Sigmoid colon (tissue), 7 donors: ENCODE data around the gene ARHGEF11. TPM values are rescaled to one million over a fixed set of nuclear protein-coding genes. Genes with fewer than 3 reads are reported as not detected.

ENCODE experiments used
- DNase-seq: peaks from one replicate; pipeline ENCODE4 v3.0.0-alpha.2; 2019
- H3K27ac ChIP-seq, 4 donors: fragments of 200-600 bp; sonication (generic); one replicate each; pipeline ENCODE4 v1.5.1; 2016 to 2019; ENCODE audit warnings: mild to moderate bottlenecking in 1 of 4
- H3K27me3 ChIP-seq, 3 donors: fragments of 200-600 bp; sonication (generic); one replicate each; pipeline ENCODE4 v1.5.1; 2019; ENCODE audit warnings: mild to moderate bottlenecking in 1 of 3
- H3K36me3 ChIP-seq, 4 donors: fragments of 200-600 bp; sonication (generic); one replicate each; pipeline ENCODE4 v1.5.1; 2016 to 2019
- H3K4me1 ChIP-seq, 4 donors: fragments of 200-600 bp; sonication (generic); one replicate each; pipeline ENCODE4 v1.5.1; 2017 to 2019
- H3K4me3 ChIP-seq, 4 donors: fragments of 200-600 bp; sonication (generic); one replicate each; pipeline ENCODE4 v1.5.1; 2017 to 2019; ENCODE audit warnings: mild to moderate bottlenecking in 2 of 4, moderate library complexity in 1 of 4
- H3K9me3 ChIP-seq, 4 donors: fragments of 200-600 bp in 3 of 4; sonication (generic) in 3 of 4; one replicate each; pipeline versions ENCODE4 v1.5.1 to v1.6.1; 2013 to 2019
- EP300 ChIP-seq, 4 donors: sonication (generic); formaldehyde crosslinking; IDR thresholded peaks; one replicate each; pipeline ENCODE4 v1.6.1; 2017; ENCODE audit warnings: antibody characterized with exemption in 4 of 4
- POLR2A ChIP-seq, 2 donors: fragments of 450-650 bp; IDR thresholded peaks; one replicate each; pipeline ENCODE4 v1.6.1; 2016; ENCODE audit warnings: antibody characterized with exemption in 2 of 2, mild to moderate bottlenecking in 2 of 2, moderate library complexity in 2 of 2
- POLR2AphosphoS5 ChIP-seq, 4 donors: sonication (generic); formaldehyde crosslinking; IDR thresholded peaks; one replicate each; pipeline ENCODE4 v1.6.1; 2017; ENCODE audit warnings: antibody characterized with exemption in 4 of 4
- WGBS, 2 donors: extraction: QIAGEN DNeasy Blood & Tissue Kit; methylation state at CpG; one replicate each; pipeline ENCODE4 v1.1.7; 2013; 5-methylcytosine and 5-hydroxymethylcytosine counted together
- intact Hi-C: fragments of 100-400 bp; cut with DNase I; formaldehyde crosslinking; loops from one replicate; pipeline ENCODE4 v1.15.1; 2023
- polyA plus RNA-seq, 3 donors: library from polyadenylated mRNA; stranded (reverse); fragments of 200-250 nt; gene quantifications; one replicate each; pipeline ENCODE4 v1.2.3, GENCODE V29; 2013
- total RNA-seq, 4 donors: library from RNA; depleted of rRNA; stranded (reverse); fragments of >200 nt; gene quantifications; one replicate each; pipeline ENCODE4 v1.1.0, GENCODE V29; 2016
- TF ChIP-seq, protein P1 (sequence below), 4 experiments: fragments of 450-650 bp in 3 of 4; fragments of 200-600 bp in 1 of 4; IDR thresholded peaks; one replicate each; pipeline ENCODE4 v1.5.1; 2016 to 2019; ENCODE audit warnings: antibody characterized with exemption in 4 of 4, mild to moderate bottlenecking in 3 of 4, moderate library complexity in 2 of 4
- donor health status: healthy with polysubstance abuse.
- donor health status: Bipolar disorder and iron deficiency.
- donor health status: healthy.

The ARHGEF11 gene
- total and polyA plus RNA-seq, 7 donors = 14.8 to 46.8 (median 27.5) TPM

DNA sequence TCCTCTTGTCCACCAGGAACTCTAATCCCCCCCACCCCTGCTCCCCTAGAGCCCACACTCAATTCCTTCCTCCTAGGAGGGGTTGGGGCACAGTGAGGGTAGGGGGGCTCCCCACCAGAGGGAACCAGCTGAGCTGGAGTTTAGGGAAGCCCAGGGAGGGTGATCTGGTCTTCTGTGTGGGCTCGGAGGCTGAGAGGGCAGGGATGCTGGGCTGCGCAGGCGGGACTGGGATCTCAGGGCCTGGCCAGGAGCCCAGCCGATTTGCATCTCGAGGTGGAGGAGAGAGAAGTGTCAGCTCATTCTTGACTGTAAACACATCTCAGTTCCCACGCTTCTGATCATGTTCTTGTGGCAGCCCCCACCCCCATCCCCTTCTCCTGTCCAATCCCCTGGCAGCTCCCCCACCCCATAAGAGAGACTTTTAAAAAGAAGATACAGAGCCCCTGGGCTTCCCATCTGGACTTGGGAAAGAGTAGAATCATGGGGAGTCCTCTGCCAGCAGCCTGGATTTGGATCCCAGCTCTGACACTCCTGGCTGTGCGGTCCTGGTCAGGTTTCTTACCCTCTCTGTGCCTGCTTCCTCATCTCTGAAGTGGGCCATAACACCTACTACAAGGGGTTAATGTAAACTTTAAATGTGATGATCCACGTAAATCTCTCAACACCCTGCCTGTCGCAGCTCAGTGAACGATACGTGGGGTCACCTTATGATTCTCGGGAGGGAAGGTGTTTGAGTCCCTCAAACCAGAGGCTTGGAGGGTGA, 145.4 kb downstream of the ARHGEF11 start:
- no peaks in the 10 kb centered on the region for H3K9me3 ChIP-seq
- DNase-seq = no peak
- H3K27me3 ChIP-seq = peaks cover 0 to 13% (median under 1%) of the 10 kb centered on the region in 3 donors
- no peak overlapping the region for H3K4me3 ChIP-seq
- H3K36me3 ChIP-seq = no peaks in the 10 kb centered on the region
- no peak overlapping the region for H3K27ac ChIP-seq
- peaks cover 0 to 24% (median 0%) of the 10 kb centered on the region in 4 donors for H3K4me1 ChIP-seq
- TF ChIP-seq, protein P1, sequence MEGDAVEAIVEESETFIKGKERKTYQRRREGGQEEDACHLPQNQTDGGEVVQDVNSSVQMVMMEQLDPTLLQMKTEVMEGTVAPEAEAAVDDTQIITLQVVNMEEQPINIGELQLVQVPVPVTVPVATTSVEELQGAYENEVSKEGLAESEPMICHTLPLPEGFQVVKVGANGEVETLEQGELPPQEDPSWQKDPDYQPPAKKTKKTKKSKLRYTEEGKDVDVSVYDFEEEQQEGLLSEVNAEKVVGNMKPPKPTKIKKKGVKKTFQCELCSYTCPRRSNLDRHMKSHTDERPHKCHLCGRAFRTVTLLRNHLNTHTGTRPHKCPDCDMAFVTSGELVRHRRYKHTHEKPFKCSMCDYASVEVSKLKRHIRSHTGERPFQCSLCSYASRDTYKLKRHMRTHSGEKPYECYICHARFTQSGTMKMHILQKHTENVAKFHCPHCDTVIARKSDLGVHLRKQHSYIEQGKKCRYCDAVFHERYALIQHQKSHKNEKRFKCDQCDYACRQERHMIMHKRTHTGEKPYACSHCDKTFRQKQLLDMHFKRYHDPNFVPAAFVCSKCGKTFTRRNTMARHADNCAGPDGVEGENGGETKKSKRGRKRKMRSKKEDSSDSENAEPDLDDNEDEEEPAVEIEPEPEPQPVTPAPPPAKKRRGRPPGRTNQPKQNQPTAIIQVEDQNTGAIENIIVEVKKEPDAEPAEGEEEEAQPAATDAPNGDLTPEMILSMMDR (IDR thresholded peaks at IDR 0.05) = no peak
- TF ChIP-seq EP300 (IDR thresholded peaks at IDR 0.05) (no peak), POLR2AphosphoS5 (IDR thresholded peaks at IDR 0.05) (no peak), POLR2A (IDR thresholded peaks at IDR 0.05) (no peak)
- 52 to 66% methylated on average over 12 of the region's 12 CpGs for WGBS, 2 donors
- intact Hi-C loops = loop anchor here (10.0 kb wide), 1 partner anchor 195 kb away; the partner anchor contains the start of gene CRABP2

DNA sequence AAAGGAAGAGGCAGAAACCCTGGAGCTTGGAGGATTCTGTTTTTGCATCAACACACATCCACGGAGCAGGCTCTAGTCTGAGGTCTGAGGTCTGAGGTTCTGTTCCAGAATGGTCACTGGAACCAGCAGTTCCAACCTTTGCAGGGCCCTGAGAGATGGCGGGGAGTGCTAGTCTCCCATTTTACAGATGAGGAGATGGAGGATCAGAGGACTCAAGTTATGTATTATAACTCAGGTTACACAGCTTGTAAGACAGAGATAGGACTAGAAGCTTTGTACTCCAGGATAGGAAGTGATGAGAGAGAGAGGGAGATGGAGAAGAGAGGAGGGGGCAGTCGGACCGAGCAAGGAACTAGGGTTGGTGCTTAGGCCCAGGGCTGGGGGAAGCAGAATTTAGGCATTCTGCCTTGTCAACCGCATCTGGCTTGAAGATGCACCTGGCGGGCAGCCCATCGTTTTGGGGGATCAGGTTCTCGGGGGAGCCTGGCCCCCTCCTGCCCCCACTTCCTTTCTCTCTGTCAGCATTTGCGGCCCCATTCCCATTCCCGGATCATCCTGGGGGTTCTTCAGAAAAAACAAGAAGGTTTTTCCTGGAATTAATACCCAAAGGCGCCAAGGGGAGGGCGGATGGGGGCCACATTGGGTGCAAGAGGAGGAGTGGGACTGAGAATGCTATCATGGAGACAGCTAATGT, 146.4 kb downstream of the ARHGEF11 start:
- Histone ChIP-seq H3K27ac (no peak overlapping the region), H3K9me3 (no peaks in the 10 kb centered on the region), H3K27me3 (peaks cover 5 to 23% (median 10%) of the 10 kb centered on the region in 3 donors), H3K4me3 (no peak overlapping the region), H3K36me3 (no peaks in the 10 kb centered on the region), H3K4me1 (peaks cover 0 to 24% (median 0%) of the 10 kb centered on the region in 4 donors)
- 77 to 85% methylated on average over 12 of the region's 12 CpGs for WGBS, 2 donors
- DNase-seq = no peak
- TF ChIP-seq, protein P1 (IDR thresholded peaks at IDR 0.05) = no peak
- TF ChIP-seq POLR2A (IDR thresholded peaks at IDR 0.05) (no peak), POLR2AphosphoS5 (IDR thresholded peaks at IDR 0.05) (no peak), EP300 (IDR thresholded peaks at IDR 0.05) (no peak)
- intact Hi-C loops = loop anchor here (10.0 kb wide), 1 partner anchor 194 kb away; the partner anchor contains the start of gene CRABP2

DNA sequence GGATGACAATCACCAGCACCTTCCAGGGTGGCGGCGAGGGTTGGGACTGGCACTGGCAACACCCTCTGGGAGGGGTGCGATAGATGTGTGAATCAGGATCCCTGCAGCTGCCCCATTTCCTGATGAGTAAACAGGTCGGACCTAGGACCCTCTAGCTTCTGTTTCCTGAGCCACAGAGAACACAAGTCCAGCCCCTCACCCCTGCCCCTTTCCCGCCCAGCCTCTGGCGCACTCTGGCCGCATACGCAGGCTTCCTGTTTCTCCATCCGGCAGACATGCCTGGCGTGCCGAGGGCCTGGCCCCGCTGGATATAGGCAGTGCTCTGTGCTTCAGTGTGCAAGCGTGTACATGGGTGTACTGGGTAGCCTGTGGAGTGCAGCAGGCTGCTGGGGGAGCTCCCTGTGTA, 147.4 kb downstream of the ARHGEF11 start:
- H3K9me3 ChIP-seq = no peaks in the 10 kb centered on the region

DNA sequence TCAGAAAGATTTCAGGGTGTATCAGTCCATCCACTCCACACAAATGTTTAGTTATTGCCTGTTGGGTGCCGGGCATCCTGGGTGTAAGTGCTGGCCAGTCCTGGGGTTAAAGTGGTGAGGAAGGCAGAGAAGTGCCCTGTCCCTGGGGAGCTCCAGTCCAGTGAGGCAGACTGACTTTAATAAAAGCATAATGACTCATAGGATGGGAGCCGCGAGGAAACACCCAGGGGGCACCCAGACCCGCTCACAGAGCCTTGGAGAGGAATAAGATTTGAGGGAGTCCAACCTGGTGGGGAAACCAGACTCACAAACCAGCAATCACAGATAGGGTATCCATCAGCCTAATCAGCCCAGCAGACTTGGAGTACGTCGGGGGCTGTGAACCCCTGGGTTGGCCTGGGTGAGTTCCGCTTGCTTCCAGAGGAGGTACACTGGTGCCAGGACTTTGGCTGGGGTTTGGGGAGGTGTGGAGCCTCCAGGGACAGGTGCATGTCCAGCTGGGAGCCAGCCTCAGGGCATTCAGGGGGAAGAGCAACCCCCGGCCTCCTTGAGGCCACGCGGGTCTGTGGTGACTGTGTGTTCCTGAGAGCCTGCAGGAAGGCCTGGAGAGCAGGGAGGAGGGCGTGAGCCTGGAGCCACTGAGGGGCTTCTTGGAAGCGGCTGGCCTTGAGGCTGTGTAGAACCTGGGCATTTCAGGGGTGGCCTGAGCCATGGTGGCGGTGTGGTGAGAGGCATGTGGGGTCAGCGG, 148.3 kb downstream of the ARHGEF11 start:
- Histone ChIP-seq H3K4me1 (peaks cover 0 to 38% (median 15%) of the 10 kb centered on the region in 4 donors), H3K27ac (peak overlapping the region; percentile 30 to 78 (median 68)), H3K36me3 (no peaks in the 10 kb centered on the region), H3K27me3 (peaks cover 18 to 41% (median 22%) of the 10 kb centered on the region in 3 donors), H3K9me3 (no peaks in the 10 kb centered on the region), H3K4me3 (no peak overlapping the region)
- no peak for TF ChIP-seq POLR2A (IDR thresholded peaks at IDR 0.05)
- no peak for TF ChIP-seq EP300 (IDR thresholded peaks at IDR 0.05)
- no peak for TF ChIP-seq POLR2AphosphoS5 (IDR thresholded peaks at IDR 0.05)
- TF ChIP-seq, protein P1 (IDR thresholded peaks at IDR 0.05) = no peak
- WGBS, 2 donors = 81 to 83% methylated on average over 14 of the region's 14 CpGs
- DNase-seq = no peak
- intact Hi-C loops = loop anchor here (10.0 kb wide), 1 partner anchor 192 kb away; the partner anchor contains the start of gene CRABP2

More for the DNA sequence above, 147.4 kb downstream of the ARHGEF11 start:
- no peak overlapping the region for H3K4me3 ChIP-seq
- no peaks in the 10 kb centered on the region for H3K36me3 ChIP-seq
- peaks cover 15 to 32% (median 20%) of the 10 kb centered on the region in 3 donors for H3K27me3 ChIP-seq
- peaks cover 0 to 29% (median 6%) of the 10 kb centered on the region in 4 donors for H3K4me1 ChIP-seq
- peak in 1 of 4 donors; percentile 30 for TF ChIP-seq POLR2AphosphoS5 (IDR thresholded peaks at IDR 0.05)
- TF ChIP-seq, protein P1 (IDR thresholded peaks at IDR 0.05) = no peak
- H3K27ac ChIP-seq = peak overlapping the region; percentile 30 to 78 (median 68)
- peak; percentile 79 for DNase-seq
- 20 to 28% methylated on average over 12 to 13 of the region's 13 CpGs for WGBS, 2 donors
- intact Hi-C loops = loop anchor here (10.0 kb wide), 1 partner anchor 193 kb away; the partner anchor contains the start of gene CRABP2
